HEK293 (cell line): ENCODE data around the gene C3orf49.

Source experiments
- CTCF ChIP-seq: fragments of 450-650 bp; formaldehyde crosslinking; IDR thresholded peaks from 2 replicates; pipeline ENCODE4 v1.5.1; 2016; ENCODE audit warnings: missing biosample characterization, missing genetic modification characterization
- REST ChIP-seq: fragments of 450-650 bp; formaldehyde crosslinking; IDR thresholded peaks from 2 replicates; pipeline ENCODE4 v1.5.1; 2016; ENCODE audit warnings: missing biosample characterization, missing genetic modification characterization
- TCF7L2 ChIP-seq: IDR thresholded peaks from 2 replicates; pipeline ENCODE4 v1.6.1; 2011; ENCODE audit warnings: low read depth, mild to moderate bottlenecking, inconsistent platforms, low read length, moderate library complexity, borderline replicate concordance
- ZSCAN5A ChIP-seq: fragments of 450-650 bp; formaldehyde crosslinking; IDR thresholded peaks from 2 replicates; pipeline ENCODE4 v1.5.1; 2016; ENCODE audit warnings: missing biosample characterization, missing genetic modification characterization

- TF ChIP-seq CTCF (tag by site-specific recombination) (no peak), ZSCAN5A (tag by site-specific recombination) (no peak), TCF7L2 (no peak), REST (no peak)
Measured at GRCh38 chr3:63878394-63879060, 59.4 kb downstream of the C3orf49 start.
